GM18498 (cell line): ENCODE data around the gene TMA7.

Experiments
- ATAC-seq: cut with Tn5 transposase; IDR thresholded peaks from one replicate; pipeline ENCODE4 v1.9.1; 2021; ENCODE audit warnings: mild to moderate bottlenecking, moderate library complexity; ENCODE audit not compliant: unreplicated experiment

Gene TMA7

GRCh38 chr3:48493203-48493501 lies 53.1 kb downstream of the TMA7 start:
- no peak for ATAC-seq
